ENCODE measurements around the gene ITPRIPL1.

Gene ITPRIPL1

DNA sequence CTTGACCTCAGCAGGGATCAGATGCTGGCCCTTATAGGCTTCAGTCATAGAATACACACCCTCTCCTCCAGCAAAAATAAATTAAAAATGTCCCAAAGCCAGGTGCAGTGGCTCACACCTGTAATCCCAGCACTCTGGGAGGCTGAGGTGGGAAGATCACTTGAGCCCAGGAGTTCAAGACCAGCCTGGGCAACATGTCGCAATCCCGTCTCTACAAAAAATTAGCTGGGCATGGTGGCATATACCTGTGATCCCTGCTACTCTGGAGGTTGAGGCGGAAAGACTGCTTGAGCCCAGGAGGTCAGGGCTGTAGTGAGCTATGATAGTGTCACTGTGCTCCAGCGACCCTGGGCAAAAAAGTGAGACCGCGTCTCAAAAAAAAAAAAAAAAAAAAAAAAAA lies 4.8 kb downstream of the ITPRIPL1 start:
- no peaks in the 10 kb centered on the region for H3K27me3 Mint-ChIP-seq
- DNase-seq (ENCODE audit: low spot score in 2 of 2) (no peak), ATAC-seq (ENCODE audit: low read depth) (no peak)
- no peaks in the 10 kb centered on the region for H3K9me3 Mint-ChIP-seq
- H3K36me3 Mint-ChIP-seq = no peaks in the 10 kb centered on the region
- H3K4me1 Mint-ChIP-seq = peaks cover 24% of the 10 kb centered on the region
- H3K27ac Mint-ChIP-seq = no peak overlapping the region
- no peak overlapping the region for H3K4me3 Mint-ChIP-seq

DNA sequence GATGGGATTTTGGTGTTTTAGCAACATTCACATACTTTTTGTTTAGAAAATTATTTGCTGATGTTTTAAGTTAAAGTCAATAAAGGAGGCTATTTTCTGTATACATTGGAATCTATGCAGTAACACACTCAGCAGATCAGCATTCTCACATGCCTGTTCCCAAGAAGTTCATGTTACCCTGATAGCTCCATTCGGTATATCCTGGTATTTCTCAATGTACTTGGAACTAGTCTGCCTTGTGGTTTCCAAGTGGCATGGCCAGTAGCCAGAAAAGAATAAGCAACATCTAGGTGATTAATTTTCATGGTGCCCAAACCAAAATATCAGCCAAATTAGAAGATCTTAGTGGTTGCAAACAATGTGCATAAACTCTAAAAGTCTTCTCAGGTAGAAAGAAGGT lies 5.3 kb downstream of the ITPRIPL1 start:
- no peak for DNase-seq (ENCODE audit: low spot score in 2 of 2)
- no peaks in the 10 kb centered on the region for H3K36me3 Mint-ChIP-seq

DNA sequence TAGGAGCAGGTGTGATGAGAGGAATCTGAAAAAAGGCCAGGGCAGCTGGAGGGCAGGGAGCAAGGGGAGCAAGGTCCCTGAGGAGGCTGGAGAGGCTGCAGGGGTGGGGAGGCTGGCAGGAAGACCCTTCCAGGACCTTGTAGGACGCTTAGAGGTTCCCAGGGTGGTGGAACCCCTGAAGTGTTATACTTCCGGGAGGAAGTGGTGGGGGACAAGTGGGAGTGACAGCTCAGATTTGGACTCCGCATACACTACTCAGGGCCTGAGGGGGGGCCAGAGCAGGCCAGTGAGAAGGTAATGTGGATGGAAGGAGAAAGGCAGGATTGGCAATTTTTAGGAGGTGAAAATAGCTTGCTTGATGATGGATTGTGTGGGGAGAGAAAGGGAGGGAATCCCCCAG lies 8.6 kb downstream of the ITPRIPL1 start:
- Mint-ChIP-seq H3K4me1 (peaks cover 35% of the 10 kb centered on the region), H3K4me3 (peak overlapping the region; percentile 6), H3K9me3 (no peaks in the 10 kb centered on the region), H3K27ac (peak overlapping the region; percentile 51), H3K27me3 (no peaks in the 10 kb centered on the region), H3K36me3 (no peaks in the 10 kb centered on the region)
- DNase-seq (ENCODE audit: low spot score in 2 of 2) (no peak), ATAC-seq (ENCODE audit: low read depth) (no peak)

More for the DNA sequence above, 5.3 kb downstream of the ITPRIPL1 start:
- H3K4me3 Mint-ChIP-seq = no peak overlapping the region
- H3K27ac Mint-ChIP-seq = no peak overlapping the region
- ATAC-seq (ENCODE audit: low read depth) = no peak
- no peaks in the 10 kb centered on the region for H3K9me3 Mint-ChIP-seq
- H3K27me3 Mint-ChIP-seq = no peaks in the 10 kb centered on the region
- peaks cover 25% of the 10 kb centered on the region for H3K4me1 Mint-ChIP-seq

DNA sequence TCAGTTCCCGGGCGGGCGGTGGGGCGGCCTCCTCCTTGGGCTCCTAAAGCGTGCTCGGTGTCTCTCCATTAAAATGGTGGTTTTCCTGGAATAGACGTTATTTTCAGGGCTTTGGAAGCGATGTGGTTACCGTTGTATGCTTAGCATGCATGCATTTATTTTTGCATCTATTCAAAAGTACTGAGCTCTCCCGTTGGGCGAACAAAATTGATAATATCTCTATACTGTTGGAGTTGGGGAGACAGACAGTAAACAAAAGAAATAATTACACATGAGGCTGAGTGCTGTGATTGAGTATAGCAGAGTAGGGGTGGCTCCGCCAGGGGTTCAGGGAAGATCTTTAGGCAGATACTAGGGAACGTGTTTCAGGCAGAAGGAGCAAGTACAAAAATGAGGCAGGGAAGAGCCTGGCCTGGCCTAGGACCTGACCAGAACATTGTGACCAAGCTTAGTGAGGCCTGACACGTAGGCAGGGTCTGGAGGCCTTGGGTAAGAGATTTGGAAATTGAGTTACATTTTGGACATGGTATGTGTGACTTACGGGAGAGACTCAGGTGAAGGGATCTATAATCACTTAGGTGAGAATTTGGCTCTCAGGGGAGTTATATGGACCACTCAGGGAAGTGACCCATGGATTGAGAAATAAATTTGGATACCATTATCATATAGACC lies 11.1 kb downstream of the ITPRIPL1 start:
- Mint-ChIP-seq H3K27me3 (no peaks in the 10 kb centered on the region), H3K9me3 (no peaks in the 10 kb centered on the region), H3K36me3 (no peaks in the 10 kb centered on the region), H3K4me1 (peaks cover 37% of the 10 kb centered on the region), H3K4me3 (peak overlapping the region; percentile 83), H3K27ac (peak overlapping the region; percentile 78)
- DNase-seq (ENCODE audit: low spot score in 2 of 2) = no peak
- no peak for ATAC-seq (ENCODE audit: low read depth)

DNA sequence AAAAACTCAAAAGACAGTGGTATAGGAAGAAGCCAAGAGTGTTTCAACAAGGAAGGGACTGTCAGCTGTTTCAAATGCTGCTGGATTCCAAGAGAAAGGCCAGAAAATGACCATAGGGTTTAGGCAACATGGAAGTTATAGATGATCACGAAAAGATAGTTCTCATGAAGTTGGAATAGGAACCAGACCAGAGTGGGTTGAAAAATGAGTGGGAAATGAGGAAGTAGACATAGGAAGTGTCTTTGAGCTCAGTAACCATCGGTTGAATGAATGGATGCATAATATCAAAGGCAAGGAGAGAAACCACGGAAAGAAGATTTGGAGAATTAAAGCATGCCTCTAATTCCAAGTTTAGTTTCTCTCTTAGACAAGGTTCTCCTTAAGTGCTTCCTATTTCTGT lies 11.8 kb downstream of the ITPRIPL1 start:
- H3K36me3 Mint-ChIP-seq = no peaks in the 10 kb centered on the region
- H3K4me3 Mint-ChIP-seq = no peak overlapping the region
- no peaks in the 10 kb centered on the region for H3K27me3 Mint-ChIP-seq
- H3K4me1 Mint-ChIP-seq = peaks cover 37% of the 10 kb centered on the region
- no peak for ATAC-seq (ENCODE audit: low read depth)
- H3K9me3 Mint-ChIP-seq = no peaks in the 10 kb centered on the region
- peak overlapping the region; percentile 78 for H3K27ac Mint-ChIP-seq
- DNase-seq (ENCODE audit: low spot score in 2 of 2) = no peak

DNA sequence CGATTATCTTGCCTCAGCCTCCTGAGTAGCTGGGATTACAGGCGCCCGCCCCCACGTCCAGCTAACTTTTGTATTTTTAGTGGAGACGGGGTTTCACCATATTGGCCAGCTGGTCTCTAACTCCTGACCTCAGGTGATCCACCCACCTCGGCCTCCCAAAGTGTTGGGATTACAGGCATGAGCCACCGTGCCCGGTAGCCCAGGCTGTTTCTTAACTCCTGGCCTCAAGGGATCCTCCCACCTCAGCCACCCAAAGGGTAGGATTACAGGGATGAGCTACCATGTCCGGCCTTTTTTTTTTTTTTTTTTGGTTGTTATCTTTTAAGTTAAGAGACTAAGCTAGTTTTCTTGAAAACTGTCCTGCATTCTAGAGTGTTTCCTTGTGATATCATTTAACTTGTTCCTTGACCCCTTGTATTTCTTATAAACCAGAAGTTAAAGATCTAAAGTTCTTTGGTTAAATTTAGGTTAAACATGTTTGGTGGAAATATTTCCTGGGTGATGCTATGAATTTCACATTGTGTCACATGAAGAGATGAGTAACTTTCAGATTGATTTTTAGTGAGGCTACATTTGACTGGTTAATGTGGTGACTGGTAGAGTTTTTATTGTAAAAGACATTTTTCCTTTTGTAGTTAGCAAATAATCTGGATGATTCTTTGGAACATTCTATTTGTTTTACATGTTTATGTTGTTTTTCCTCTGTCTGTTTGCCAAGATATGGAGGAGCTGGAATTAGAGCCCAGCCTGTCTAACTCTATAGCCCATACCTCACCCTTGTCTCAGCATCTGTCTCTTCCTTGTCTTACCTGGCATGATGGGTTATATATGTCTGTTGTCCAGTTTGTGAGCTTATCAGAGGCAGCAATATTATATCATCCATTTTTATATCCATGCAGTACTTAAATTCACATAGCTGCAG lies 15.6 kb downstream of the ITPRIPL1 start:
- H3K9me3 Mint-ChIP-seq = no peaks in the 10 kb centered on the region
- DNase-seq (ENCODE audit: low spot score in 2 of 2) = no peak
- peaks cover 43% of the 10 kb centered on the region for H3K4me1 Mint-ChIP-seq
- H3K27ac Mint-ChIP-seq = peak overlapping the region; percentile 5
- H3K4me3 Mint-ChIP-seq = no peak overlapping the region
- no peaks in the 10 kb centered on the region for H3K27me3 Mint-ChIP-seq
- no peak for ATAC-seq (ENCODE audit: low read depth)
- H3K36me3 Mint-ChIP-seq = no peaks in the 10 kb centered on the region

DNA sequence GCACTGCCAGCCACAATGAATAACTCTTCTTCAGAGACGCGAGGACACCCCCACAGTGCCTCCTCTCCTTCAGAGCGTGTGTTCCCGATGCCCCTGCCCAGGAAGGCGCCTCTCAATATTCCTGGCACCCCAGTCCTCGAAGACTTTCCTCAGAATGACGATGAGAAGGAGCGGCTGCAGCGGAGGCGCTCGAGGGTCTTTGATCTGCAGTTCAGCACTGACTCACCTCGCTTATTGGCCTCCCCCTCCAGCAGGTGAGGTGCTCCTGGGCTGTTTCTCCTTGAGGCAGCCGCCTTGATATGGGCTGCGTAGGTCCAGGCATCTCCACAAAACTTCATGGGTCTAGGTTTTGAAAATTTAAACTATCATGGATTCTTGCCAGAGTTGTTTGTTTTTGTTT lies 16.5 kb downstream of the ITPRIPL1 start:
- DNase-seq (ENCODE audit: low spot score in 2 of 2) = no peak
- ATAC-seq (ENCODE audit: low read depth) = no peak
- H3K4me1 Mint-ChIP-seq = peaks cover 36% of the 10 kb centered on the region
- peak overlapping the region; percentile 72 for H3K27ac Mint-ChIP-seq
- H3K27me3 Mint-ChIP-seq = no peaks in the 10 kb centered on the region
- H3K36me3 Mint-ChIP-seq = no peaks in the 10 kb centered on the region
- H3K9me3 Mint-ChIP-seq = no peaks in the 10 kb centered on the region
- H3K4me3 Mint-ChIP-seq = peak overlapping the region; percentile 43

DNA sequence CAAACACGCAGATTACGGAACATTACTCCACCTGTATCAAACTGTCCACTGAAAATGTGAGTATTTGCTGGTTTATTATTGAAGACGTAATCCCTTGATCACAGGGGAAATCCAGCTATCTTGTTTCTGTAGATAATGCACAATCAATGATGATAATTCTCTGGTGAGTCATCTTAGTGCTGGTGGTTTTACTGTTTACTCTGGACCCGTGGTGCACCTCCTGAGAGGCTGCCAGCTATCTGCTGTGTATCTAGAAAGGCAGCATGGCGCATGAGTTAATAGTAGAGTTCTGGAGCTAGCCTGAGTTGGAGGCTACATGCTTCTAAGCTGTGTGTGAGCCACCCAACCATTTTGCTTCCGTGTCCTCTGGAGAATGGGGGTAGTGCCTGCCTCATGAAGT lies 17.0 kb downstream of the ITPRIPL1 start:
- H3K27ac Mint-ChIP-seq = peak overlapping the region; percentile 72
- H3K9me3 Mint-ChIP-seq = no peaks in the 10 kb centered on the region
- H3K4me1 Mint-ChIP-seq = peaks cover 32% of the 10 kb centered on the region
- peak overlapping the region; percentile 43 for H3K4me3 Mint-ChIP-seq
- ATAC-seq (ENCODE audit: low read depth) (no peak), DNase-seq (ENCODE audit: low spot score in 2 of 2) (no peak)
- H3K27me3 Mint-ChIP-seq = no peaks in the 10 kb centered on the region
- no peaks in the 10 kb centered on the region for H3K36me3 Mint-ChIP-seq

DNA sequence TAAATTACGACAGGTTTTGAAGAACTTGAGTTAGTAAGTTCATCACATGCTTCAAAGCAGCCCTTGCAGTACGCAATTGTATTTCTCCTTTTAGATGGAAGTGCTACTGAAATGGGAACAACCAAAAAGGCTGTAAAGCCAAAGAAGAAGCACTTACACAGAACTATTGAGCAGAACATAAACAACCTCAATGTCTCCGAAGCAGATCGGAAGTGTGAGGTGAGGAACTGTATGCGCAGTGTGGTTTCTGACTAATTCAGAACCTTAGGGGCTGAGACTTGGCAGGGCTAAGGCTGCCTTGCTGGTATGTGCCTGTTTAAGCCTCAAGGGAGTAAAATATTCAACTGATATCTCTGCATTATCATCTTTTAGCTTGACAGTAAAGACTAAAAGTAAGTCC lies 18.9 kb downstream of the ITPRIPL1 start:
- peaks cover 23% of the 10 kb centered on the region for H3K4me1 Mint-ChIP-seq
- H3K27me3 Mint-ChIP-seq = no peaks in the 10 kb centered on the region
- peak; percentile 97 for ATAC-seq (ENCODE audit: low read depth)
- peak overlapping the region; percentile 80 for H3K27ac Mint-ChIP-seq
- no peaks in the 10 kb centered on the region for H3K9me3 Mint-ChIP-seq
- peak in 1 of 2 donors; percentile 37 for DNase-seq (ENCODE audit: low spot score in 2 of 2)
- H3K4me3 Mint-ChIP-seq = peak overlapping the region; percentile 25
- no peaks in the 10 kb centered on the region for H3K36me3 Mint-ChIP-seq

DNA sequence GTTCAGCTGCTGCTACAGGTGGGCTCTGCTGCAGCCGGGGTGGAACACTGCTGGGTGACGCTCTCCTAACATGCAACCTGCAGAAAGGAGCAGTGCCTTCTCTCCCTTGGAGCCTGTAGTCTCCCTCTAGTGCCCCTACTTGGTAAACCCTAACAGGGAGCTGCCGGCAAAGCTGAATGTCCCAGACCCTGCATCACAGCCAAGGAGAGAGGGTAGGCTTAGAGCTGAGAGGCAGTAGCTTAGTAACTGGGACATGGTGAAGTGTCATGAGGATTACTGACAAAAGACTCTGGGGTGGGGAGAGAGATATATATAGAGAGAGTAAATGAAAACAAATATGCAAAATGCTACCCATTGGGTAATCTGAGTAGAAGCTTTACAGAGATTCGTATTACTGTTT lies 20.3 kb downstream of the ITPRIPL1 start:
- ATAC-seq (ENCODE audit: low read depth) (no peak), DNase-seq (ENCODE audit: low spot score in 2 of 2) (no peak)
- H3K27ac Mint-ChIP-seq = peak overlapping the region; percentile 4
- peaks cover 23% of the 10 kb centered on the region for H3K4me1 Mint-ChIP-seq
- H3K9me3 Mint-ChIP-seq = no peaks in the 10 kb centered on the region
- H3K4me3 Mint-ChIP-seq = no peak overlapping the region
- no peaks in the 10 kb centered on the region for H3K36me3 Mint-ChIP-seq
- H3K27me3 Mint-ChIP-seq = no peaks in the 10 kb centered on the region

DNA sequence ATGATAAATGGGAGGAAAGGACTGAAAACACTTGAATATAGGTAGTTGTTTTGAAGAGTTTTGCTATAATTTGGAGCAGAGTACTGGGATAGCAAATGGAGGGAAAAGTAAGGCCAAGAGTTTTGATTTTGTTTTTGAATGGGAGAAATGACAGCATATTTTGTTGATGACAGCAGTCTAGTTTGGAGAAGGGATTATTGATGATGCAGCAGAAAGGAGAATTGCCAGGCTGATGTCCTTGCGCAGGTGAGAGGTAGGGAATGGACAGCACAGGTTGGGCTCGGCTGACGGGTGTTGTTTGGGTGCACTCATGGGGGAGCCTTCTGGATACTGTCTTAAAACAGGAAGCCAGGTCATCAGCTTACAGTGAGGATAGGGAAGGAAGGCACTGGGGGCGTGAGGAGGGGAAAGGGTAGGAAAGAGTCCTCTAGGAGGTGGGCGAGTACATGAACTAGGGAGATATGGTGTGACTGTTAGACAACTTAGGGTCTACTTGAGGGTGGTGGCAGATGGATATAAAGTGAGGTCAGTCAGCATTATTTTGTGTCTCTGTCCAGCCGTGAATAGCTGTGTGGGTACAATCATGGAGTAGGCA lies 20.8 kb downstream of the ITPRIPL1 start:
- H3K4me3 Mint-ChIP-seq = no peak overlapping the region
- DNase-seq (ENCODE audit: low spot score in 2 of 2) (no peak), ATAC-seq (ENCODE audit: low read depth) (no peak)
- no peaks in the 10 kb centered on the region for H3K27me3 Mint-ChIP-seq
- peak overlapping the region; percentile 4 for H3K27ac Mint-ChIP-seq
- peaks cover 23% of the 10 kb centered on the region for H3K4me1 Mint-ChIP-seq
- H3K9me3 Mint-ChIP-seq = no peaks in the 10 kb centered on the region
- H3K36me3 Mint-ChIP-seq = no peaks in the 10 kb centered on the region

DNA sequence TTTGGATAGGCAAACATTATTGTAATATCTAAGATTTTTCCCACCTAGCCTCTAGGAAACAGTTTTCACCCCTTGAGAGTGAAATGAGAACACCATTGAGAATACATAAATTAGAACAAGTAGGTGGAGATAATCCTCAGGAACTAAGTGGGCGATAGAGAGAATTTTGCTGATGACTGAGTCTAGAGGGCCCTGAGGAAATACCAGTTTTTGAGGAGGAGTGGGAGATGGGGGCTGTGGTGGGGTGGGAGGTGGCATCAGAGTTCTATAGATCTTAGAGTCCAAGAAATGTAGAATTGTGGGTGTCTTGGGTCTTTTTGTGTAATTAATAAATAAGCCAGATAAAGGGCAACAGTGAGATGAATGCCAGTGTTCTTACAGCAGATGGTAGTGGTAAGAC lies 22.3 kb downstream of the ITPRIPL1 start:
- no peak overlapping the region for H3K4me3 Mint-ChIP-seq

DNA sequence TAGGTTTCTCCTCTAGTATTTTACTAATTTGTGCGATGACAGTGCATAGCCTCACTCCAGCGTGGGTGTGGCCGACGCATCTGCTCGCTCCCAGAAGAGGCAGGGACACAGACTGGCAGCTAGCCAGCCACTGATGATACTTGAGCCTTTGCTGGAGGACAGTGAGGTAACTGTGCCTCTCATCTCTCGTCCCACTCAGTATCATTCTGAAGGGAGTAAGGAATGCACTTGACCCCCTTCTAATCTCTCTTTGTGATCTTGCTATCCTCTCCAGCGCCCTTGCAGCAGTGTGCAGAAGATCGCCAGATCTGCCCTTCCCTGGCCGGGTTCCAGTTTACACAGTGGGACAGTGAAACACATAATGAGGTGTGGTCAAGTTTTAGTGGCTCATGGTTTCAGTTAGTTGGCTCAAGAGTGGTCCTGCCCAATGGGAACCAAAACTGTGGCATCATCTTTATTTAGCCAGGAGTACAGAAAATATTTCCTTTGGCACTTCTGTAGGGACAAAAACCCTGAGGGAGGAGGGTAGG lies 28.0 kb downstream of the ITPRIPL1 start:
- Mint-ChIP-seq H3K27ac (no peak overlapping the region), H3K36me3 (no peaks in the 10 kb centered on the region), H3K4me3 (no peak overlapping the region), H3K9me3 (no peaks in the 10 kb centered on the region), H3K4me1 (peaks cover 2% of the 10 kb centered on the region), H3K27me3 (no peaks in the 10 kb centered on the region)
- DNase-seq (ENCODE audit: low spot score in 2 of 2) (no peak), ATAC-seq (ENCODE audit: low read depth) (no peak)

More for the DNA sequence above, 22.3 kb downstream of the ITPRIPL1 start:
- Mint-ChIP-seq H3K36me3 (no peaks in the 10 kb centered on the region), H3K27me3 (no peaks in the 10 kb centered on the region), H3K9me3 (no peaks in the 10 kb centered on the region), H3K27ac (no peak overlapping the region), H3K4me1 (peaks cover 18% of the 10 kb centered on the region)
- no peak for DNase-seq (ENCODE audit: low spot score in 2 of 2)
- no peak for ATAC-seq (ENCODE audit: low read depth)

DNA sequence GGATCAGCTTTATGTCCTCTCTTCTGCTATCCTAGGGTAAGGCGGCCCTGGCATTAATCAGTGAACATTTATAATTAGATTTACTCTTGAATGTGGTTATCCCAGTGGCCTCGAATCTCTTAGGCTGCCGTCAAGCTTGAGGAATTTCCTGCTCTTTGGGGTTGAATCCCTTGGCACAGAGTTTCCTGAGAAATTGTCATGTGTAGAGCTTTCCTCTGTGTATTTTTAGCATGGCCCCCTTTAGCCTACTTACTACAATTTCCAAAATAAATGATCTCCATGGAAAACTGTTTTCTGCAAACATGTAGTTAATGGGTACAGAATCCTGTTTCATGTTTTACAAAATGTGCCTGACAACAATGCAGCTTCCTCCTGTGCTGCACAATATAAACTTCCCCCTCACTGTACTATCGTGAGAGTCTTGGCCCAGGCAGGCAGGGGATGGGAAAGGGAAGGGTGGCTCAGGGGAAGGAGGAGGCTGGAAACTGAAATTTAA lies 28.5 kb downstream of the ITPRIPL1 start:
- H3K9me3 Mint-ChIP-seq = no peaks in the 10 kb centered on the region
- no peak for DNase-seq (ENCODE audit: low spot score in 2 of 2)
- H3K36me3 Mint-ChIP-seq = no peaks in the 10 kb centered on the region
- no peak overlapping the region for H3K4me3 Mint-ChIP-seq
- H3K27ac Mint-ChIP-seq = no peak overlapping the region
- H3K4me1 Mint-ChIP-seq = peaks cover 2% of the 10 kb centered on the region
- ATAC-seq (ENCODE audit: low read depth) = no peak
- H3K27me3 Mint-ChIP-seq = no peaks in the 10 kb centered on the region

Measured in memory B cell (primary cell).